ENCODE data around the gene TOE1. TPM values are rescaled to one million over a fixed set of nuclear protein-coding genes. Genes with fewer than 3 reads are reported as not detected.
"Not testable (repeated sequence)": the region's sequence is repeated elsewhere in the genome, so short reads cannot be mapped to it uniquely, and the experiment has no call there.

TOE1 gene
- polyA plus RNA-seq, 3 donors from 2014 or later = 9.4 to 13.3 (median 10.4) TPM

GRCh38 chr1:45354838-45355237 is 14.9 kb downstream of the TOE1 start:
- Mint-ChIP-seq H3K4me1 (peaks cover 2 to 4% of the 10 kb centered on the region in 2 donors), H3K4me3 (no peak overlapping the region), H3K27ac (no peak overlapping the region), H3K36me3 (peaks cover 0 to 3% (median 0%) of the 10 kb centered on the region in 3 donors), H3K27me3 (ENCODE audit: low read depth in 3 of 3) (no peaks in the 10 kb centered on the region), H3K9me3 (no peaks in the 10 kb centered on the region)
- no peak for DNase-seq

GRCh38 chr1:45355683-45356082 is 15.7 kb downstream of the TOE1 start:
- Mint-ChIP-seq H3K36me3 (peaks cover 0 to 3% (median 0%) of the 10 kb centered on the region in 3 donors), H3K27ac (peak overlapping the region in 1 of 6 donors; percentile 17), H3K4me3 (no peak overlapping the region), H3K4me1 (peaks cover 5 to 8% of the 10 kb centered on the region in 2 donors), H3K27me3 (ENCODE audit: low read depth in 3 of 3) (no peaks in the 10 kb centered on the region), H3K9me3 (no peaks in the 10 kb centered on the region)
- DNase-seq = no peak

GRCh38 chr1:45356186-45356585 is 16.2 kb downstream of the TOE1 start:
- Mint-ChIP-seq H3K36me3 (peaks cover 0 to 3% (median 0%) of the 10 kb centered on the region in 3 donors), H3K27me3 (ENCODE audit: low read depth in 3 of 3) (no peaks in the 10 kb centered on the region), H3K4me1 (peaks cover 5 to 8% of the 10 kb centered on the region in 2 donors), H3K9me3 (no peaks in the 10 kb centered on the region), H3K4me3 (no peak overlapping the region), H3K27ac (no peak overlapping the region)
- no peak for DNase-seq

GRCh38 chr1:45359882-45360513 is 20.0 kb downstream of the TOE1 start:
- peak; percentile 27 to 49 (median 33) for DNase-seq
- H3K36me3 Mint-ChIP-seq = peaks cover 0 to 3% (median 0%) of the 10 kb centered on the region in 3 donors
- no peak overlapping the region for H3K4me3 Mint-ChIP-seq
- no peak overlapping the region for H3K27ac Mint-ChIP-seq
- H3K9me3 Mint-ChIP-seq = no peaks in the 10 kb centered on the region
- H3K4me1 Mint-ChIP-seq = peaks cover 3 to 8% of the 10 kb centered on the region in 2 donors
- no peaks in the 10 kb centered on the region for H3K27me3 Mint-ChIP-seq (ENCODE audit: low read depth in 3 of 3)

- peak overlapping the region in 1 of 5 donors; percentile 15 for H3K4me3 Mint-ChIP-seq
- not testable (repeated sequence) for H3K27ac Mint-ChIP-seq; H3K27me3 Mint-ChIP-seq (ENCODE audit: low read depth in 3 of 3); DNase-seq; H3K4me1 Mint-ChIP-seq; H3K36me3 Mint-ChIP-seq; H3K9me3 Mint-ChIP-seq
Observed at GRCh38 chr1:45360981-45361380, 21.0 kb downstream of the TOE1 start.

GRCh38 chr1:45364294-45364693 is 24.3 kb downstream of the TOE1 start:
- Mint-ChIP-seq H3K4me3 (no peak overlapping the region), H3K9me3 (no peaks in the 10 kb centered on the region), H3K27me3 (ENCODE audit: low read depth in 3 of 3) (no peaks in the 10 kb centered on the region), H3K36me3 (no peaks in the 10 kb centered on the region), H3K27ac (no peak overlapping the region), H3K4me1 (peaks cover 3 to 8% of the 10 kb centered on the region in 2 donors)
- DNase-seq = no peak

GRCh38 chr1:45365051-45365450 is 25.1 kb downstream of the TOE1 start:
- Mint-ChIP-seq H3K4me1 (peaks cover under 1 to 2% of the 10 kb centered on the region in 2 donors), H3K36me3 (no peaks in the 10 kb centered on the region), H3K4me3 (no peak overlapping the region), H3K9me3 (no peaks in the 10 kb centered on the region), H3K27ac (no peak overlapping the region), H3K27me3 (ENCODE audit: low read depth in 3 of 3) (no peaks in the 10 kb centered on the region)
- no peak for DNase-seq

GRCh38 chr1:45370575-45370974 is 30.6 kb downstream of the TOE1 start:
- H3K27ac Mint-ChIP-seq = peak overlapping the region in 1 of 6 donors; percentile 15

GRCh38 chr1:45373573-45373972 is 33.6 kb downstream of the TOE1 start:
- no peak for DNase-seq
- peaks cover 0 to 2% (median 0%) of the 10 kb centered on the region in 3 donors for H3K27me3 Mint-ChIP-seq (ENCODE audit: low read depth in 3 of 3)
- H3K4me1 Mint-ChIP-seq = peaks cover 0 to 2% of the 10 kb centered on the region in 2 donors
- no peak overlapping the region for H3K27ac Mint-ChIP-seq
- no peak overlapping the region for H3K4me3 Mint-ChIP-seq
- H3K36me3 Mint-ChIP-seq = no peaks in the 10 kb centered on the region
- no peaks in the 10 kb centered on the region for H3K9me3 Mint-ChIP-seq

More at GRCh38 chr1:45370575-45370974, 30.6 kb downstream of the TOE1 start:
- no peaks in the 10 kb centered on the region for H3K9me3 Mint-ChIP-seq
- peaks cover 0 to 2% of the 10 kb centered on the region in 2 donors for H3K4me1 Mint-ChIP-seq
- no peaks in the 10 kb centered on the region for H3K36me3 Mint-ChIP-seq
- peaks cover 0 to 2% (median 0%) of the 10 kb centered on the region in 3 donors for H3K27me3 Mint-ChIP-seq (ENCODE audit: low read depth in 3 of 3)
- no peak for DNase-seq
- no peak overlapping the region for H3K4me3 Mint-ChIP-seq

- H3K9me3 Mint-ChIP-seq = no peaks in the 10 kb centered on the region
- peaks cover 0 to 3% (median 0%) of the 10 kb centered on the region in 3 donors for H3K27me3 Mint-ChIP-seq (ENCODE audit: low read depth in 3 of 3)
- no peak for DNase-seq
- H3K27ac Mint-ChIP-seq = no peak overlapping the region
- no peak overlapping the region for H3K4me3 Mint-ChIP-seq
- H3K36me3 Mint-ChIP-seq = no peaks in the 10 kb centered on the region
- peaks cover 0 to 2% of the 10 kb centered on the region in 2 donors for H3K4me1 Mint-ChIP-seq
Observed at GRCh38 chr1:45375104-45376090, 35.4 kb downstream of the TOE1 start.

GRCh38 chr1:45378184-45378583 is 38.2 kb downstream of the TOE1 start:
- Mint-ChIP-seq H3K4me1 (peaks cover 0 to 2% of the 10 kb centered on the region in 2 donors), H3K4me3 (no peak overlapping the region), H3K9me3 (no peaks in the 10 kb centered on the region), H3K27ac (no peak overlapping the region), H3K36me3 (no peaks in the 10 kb centered on the region), H3K27me3 (ENCODE audit: low read depth in 3 of 3) (peaks cover 0 to 2% (median 0%) of the 10 kb centered on the region in 3 donors)
- DNase-seq = no peak

GRCh38 chr1:45379524-45379923 is 39.6 kb downstream of the TOE1 start:
- DNase-seq = no peak
- Mint-ChIP-seq H3K36me3 (peaks cover 0 to 3% (median 0%) of the 10 kb centered on the region in 3 donors), H3K27me3 (ENCODE audit: low read depth in 3 of 3) (peaks cover 0 to 2% (median 0%) of the 10 kb centered on the region in 3 donors), H3K27ac (no peak overlapping the region), H3K9me3 (no peaks in the 10 kb centered on the region), H3K4me1 (no peaks in the 10 kb centered on the region), H3K4me3 (no peak overlapping the region)

- H3K9me3 Mint-ChIP-seq = no peaks in the 10 kb centered on the region
- peaks cover 0 to 2% (median 0%) of the 10 kb centered on the region in 3 donors for H3K27me3 Mint-ChIP-seq (ENCODE audit: low read depth in 3 of 3)
- no peaks in the 10 kb centered on the region for H3K4me1 Mint-ChIP-seq
- no peak overlapping the region for H3K27ac Mint-ChIP-seq
- no peak overlapping the region for H3K4me3 Mint-ChIP-seq
- no peak for DNase-seq
- peaks cover 0 to 3% (median 0%) of the 10 kb centered on the region in 3 donors for H3K36me3 Mint-ChIP-seq
Observed at GRCh38 chr1:45380125-45380524, 40.2 kb downstream of the TOE1 start.

GRCh38 chr1:45380730-45381129 is 40.8 kb downstream of the TOE1 start:
- Mint-ChIP-seq H3K9me3 (no peaks in the 10 kb centered on the region), H3K27ac (no peak overlapping the region), H3K36me3 (peaks cover 0 to 3% (median 0%) of the 10 kb centered on the region in 3 donors), H3K27me3 (ENCODE audit: low read depth in 3 of 3) (peaks cover 0 to 2% (median 0%) of the 10 kb centered on the region in 3 donors), H3K4me1 (no peaks in the 10 kb centered on the region), H3K4me3 (no peak overlapping the region)
- DNase-seq = no peak

Measured in immature natural killer cell (primary cell).